ENCODE results near the gene TXLNB. TPM values are rescaled to one million over a fixed set of nuclear protein-coding genes. Genes with fewer than 3 reads are reported as not detected.

TXLNB gene
- polyA plus RNA-seq, 2 of the 4 experiments (the other 2 are of a cell fraction), result not detected

DNA sequence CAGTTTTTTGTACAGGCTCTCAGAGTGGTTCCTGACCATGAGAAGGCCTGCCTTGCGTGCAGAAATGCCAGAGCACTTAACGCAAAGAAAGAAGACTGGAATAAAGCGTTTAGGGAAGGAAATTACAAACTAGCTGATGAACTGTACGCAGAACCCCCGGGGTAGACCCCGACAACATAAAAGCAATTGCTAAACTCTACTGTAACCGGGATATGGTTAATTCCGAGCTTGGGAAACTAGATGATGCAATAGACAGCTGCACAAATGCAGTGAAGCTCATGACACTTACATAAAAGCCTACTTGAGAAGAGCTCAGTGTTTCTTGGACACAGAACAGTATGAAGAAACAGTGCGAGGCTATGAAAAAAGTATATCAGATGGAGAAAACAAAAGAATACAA is 47.0 kb upstream of the TXLNB start (continued):
- TF ChIP-seq FOSL2 (IDR thresholded peaks at IDR 0.05), result no peak
- no peak for TF ChIP-seq FOSL2 (CRISPR knock-in tag; IDR thresholded peaks at IDR 0.05)

DNA sequence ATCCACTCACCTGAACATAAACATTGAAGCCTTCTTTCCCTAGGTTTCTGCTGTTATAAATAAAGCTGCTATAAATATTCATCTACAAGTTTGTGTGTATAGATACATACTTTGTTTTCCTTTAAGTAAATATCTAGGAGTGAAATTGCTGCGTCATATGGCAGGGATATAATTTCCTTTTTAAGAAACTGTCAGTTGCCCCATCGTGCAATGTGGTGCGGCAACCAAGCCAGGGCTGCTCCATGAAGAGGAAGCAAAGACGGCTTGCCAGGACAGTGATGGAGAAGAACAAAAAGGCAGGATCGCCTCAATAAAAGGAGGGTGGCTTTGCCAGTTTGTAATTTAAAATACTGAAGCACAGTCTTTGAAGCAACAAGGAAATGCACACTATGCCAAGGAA is 46.0 kb upstream of the TXLNB start:
- ATAC-seq (no peak), DNase-seq (ENCODE audit: low read depth in 1 of 2, low spot score in 1 of 2) (no peak), FAIRE-seq (no peak)
- ChIA-PET POLR2A (no interaction called here), CTCF (no interaction called here)
- WGBS (ENCODE audit: missing lambda C conversion rate), result 83% methylated on average over 5 of the region's 5 CpGs
- H3K27ac ChIP-seq, result no peak overlapping the region
- H3K9me3 ChIP-seq, result no peaks in the 10 kb centered on the region
- H3K4me1 ChIP-seq, result no peaks in the 10 kb centered on the region
- no peak overlapping the region for H3K4me3 ChIP-seq
- no peak for TF ChIP-seq ZSCAN20 (CRISPR knock-in tag; IDR thresholded peaks at IDR 0.05)
- no peak overlapping the region for H3K4me2 ChIP-seq

DNA sequence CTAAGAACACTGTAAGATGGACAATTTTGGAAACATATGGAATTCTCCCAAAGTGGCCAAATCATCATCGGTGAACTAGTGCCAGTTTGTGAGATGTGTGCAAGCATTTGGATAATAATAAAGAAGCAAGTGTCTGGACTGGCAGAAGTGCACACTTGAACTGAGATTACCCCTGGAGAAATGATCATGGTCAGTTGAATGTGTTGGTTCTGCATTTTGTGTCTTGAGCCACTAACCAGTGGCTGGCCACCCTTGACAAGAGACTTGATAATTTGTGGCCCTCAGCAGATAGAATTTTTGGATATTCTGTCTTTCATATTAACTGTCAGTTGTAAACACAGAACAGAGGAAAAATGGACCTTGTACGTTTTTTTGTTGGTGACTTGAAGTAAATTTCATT is 45.2 kb upstream of the TXLNB start:
- ChIA-PET POLR2A (no interaction called here), CTCF (no interaction called here)
- no peaks in the 10 kb centered on the region for H3K4me1 ChIP-seq
- no peak overlapping the region for H3K4me3 ChIP-seq
- FAIRE-seq, result no peak
- no peak for TF ChIP-seq TP53 (CRISPR knock-in tag; IDR thresholded peaks at IDR 0.05)
- TF ChIP-seq MAFK (IDR thresholded peaks at IDR 0.05; ENCODE audit: partially characterized antibody), result no peak
- no peak for TF ChIP-seq POLR2AphosphoS2 (conservative IDR thresholded peaks at IDR 0.05; ENCODE audit: low read length)
- TF ChIP-seq ZC3H11A (IDR thresholded peaks at IDR 0.05), result no peak
- no peak for TF ChIP-seq HOXB13 (CRISPR knock-in tag; IDR thresholded peaks at IDR 0.05; ENCODE audit: low read depth)
- TF ChIP-seq USF2 (IDR thresholded peaks at IDR 0.05), result no peak
- TF ChIP-seq RNF2 (IDR thresholded peaks at IDR 0.05; ENCODE audit: borderline replicate concordance, low read depth), result no peak
- TF ChIP-seq ZFP36 (IDR thresholded peaks at IDR 0.05; ENCODE audit: borderline replicate concordance, partially characterized antibody), result no peak
- H3K9me3 ChIP-seq, result no peaks in the 10 kb centered on the region
- H3K4me2 ChIP-seq, result no peak overlapping the region
- ATAC-seq, result no peak
- no peak for DNase-seq (ENCODE audit: low read depth in 1 of 2, low spot score in 1 of 2)
- no peak overlapping the region for H3K27ac ChIP-seq
- 59% methylated on average over 2 of the region's 2 CpGs for WGBS (ENCODE audit: missing lambda C conversion rate)

GRCh38 chr6:139336488-139336887 is 44.7 kb upstream of the TXLNB start:
- H3K27ac ChIP-seq, result no peak overlapping the region
- FAIRE-seq, result no peak
- TF ChIP-seq EHF (CRISPR knock-in tag; IDR thresholded peaks at IDR 0.05) (no peak), HOXB13 (CRISPR knock-in tag; IDR thresholded peaks at IDR 0.05; ENCODE audit: low read depth) (no peak), HDAC2 (IDR thresholded peaks at IDR 0.05) (no peak), KDM1A (IDR thresholded peaks at IDR 0.05; ENCODE audit: low read depth) (no peak), ESRRA (IDR thresholded peaks at IDR 0.05; ENCODE audit: borderline replicate concordance, low read length) (no peak), HMGXB4 (CRISPR knock-in tag; IDR thresholded peaks at IDR 0.05; ENCODE audit: borderline replicate concordance) (no peak), FOSL2 (IDR thresholded peaks at IDR 0.05) (no peak), FOSL2 (CRISPR knock-in tag; IDR thresholded peaks at IDR 0.05) (no peak), SMC3 (IDR thresholded peaks at IDR 0.05) (no peak), POLR2AphosphoS2 (conservative IDR thresholded peaks at IDR 0.05; ENCODE audit: low read length) (no peak), MYC (IDR thresholded peaks at IDR 0.05; ENCODE audit: borderline replicate concordance, low read length) (no peak), CEBPB (IDR thresholded peaks at IDR 0.05) (no peak), GATA3 (IDR thresholded peaks at IDR 0.05; ENCODE audit: borderline replicate concordance) (no peak), NPAS2 (CRISPR knock-in tag; IDR thresholded peaks at IDR 0.05; ENCODE audit: borderline replicate concordance) (no peak), EP300 (IDR thresholded peaks at IDR 0.05) (no peak), USF2 (IDR thresholded peaks at IDR 0.05) (no peak), TFCP2L1 (CRISPR knock-in tag; IDR thresholded peaks at IDR 0.05) (no peak), SREBF2 (IDR thresholded peaks at IDR 0.05) (no peak)
- TF ChIP-seq, protein P1, sequence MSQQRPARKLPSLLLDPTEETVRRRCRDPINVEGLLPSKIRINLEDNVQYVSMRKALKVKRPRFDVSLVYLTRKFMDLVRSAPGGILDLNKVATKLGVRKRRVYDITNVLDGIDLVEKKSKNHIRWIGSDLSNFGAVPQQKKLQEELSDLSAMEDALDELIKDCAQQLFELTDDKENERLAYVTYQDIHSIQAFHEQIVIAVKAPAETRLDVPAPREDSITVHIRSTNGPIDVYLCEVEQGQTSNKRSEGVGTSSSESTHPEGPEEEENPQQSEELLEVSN (IDR thresholded peaks at IDR 0.05; ENCODE audit: borderline replicate concordance, low read depth), result no peak
- TF ChIP-seq, protein P2, sequence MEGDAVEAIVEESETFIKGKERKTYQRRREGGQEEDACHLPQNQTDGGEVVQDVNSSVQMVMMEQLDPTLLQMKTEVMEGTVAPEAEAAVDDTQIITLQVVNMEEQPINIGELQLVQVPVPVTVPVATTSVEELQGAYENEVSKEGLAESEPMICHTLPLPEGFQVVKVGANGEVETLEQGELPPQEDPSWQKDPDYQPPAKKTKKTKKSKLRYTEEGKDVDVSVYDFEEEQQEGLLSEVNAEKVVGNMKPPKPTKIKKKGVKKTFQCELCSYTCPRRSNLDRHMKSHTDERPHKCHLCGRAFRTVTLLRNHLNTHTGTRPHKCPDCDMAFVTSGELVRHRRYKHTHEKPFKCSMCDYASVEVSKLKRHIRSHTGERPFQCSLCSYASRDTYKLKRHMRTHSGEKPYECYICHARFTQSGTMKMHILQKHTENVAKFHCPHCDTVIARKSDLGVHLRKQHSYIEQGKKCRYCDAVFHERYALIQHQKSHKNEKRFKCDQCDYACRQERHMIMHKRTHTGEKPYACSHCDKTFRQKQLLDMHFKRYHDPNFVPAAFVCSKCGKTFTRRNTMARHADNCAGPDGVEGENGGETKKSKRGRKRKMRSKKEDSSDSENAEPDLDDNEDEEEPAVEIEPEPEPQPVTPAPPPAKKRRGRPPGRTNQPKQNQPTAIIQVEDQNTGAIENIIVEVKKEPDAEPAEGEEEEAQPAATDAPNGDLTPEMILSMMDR (IDR thresholded peaks at IDR 0.05), result no peak
- TF ChIP-seq, protein P3, sequence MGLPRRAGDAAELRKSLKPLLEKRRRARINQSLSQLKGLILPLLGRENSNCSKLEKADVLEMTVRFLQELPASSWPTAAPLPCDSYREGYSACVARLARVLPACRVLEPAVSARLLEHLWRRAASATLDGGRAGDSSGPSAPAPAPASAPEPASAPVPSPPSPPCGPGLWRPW (IDR thresholded peaks at IDR 0.05), result no peak
- 57% methylated on average over 4 of the region's 4 CpGs for WGBS (ENCODE audit: missing lambda C conversion rate)
- H3K9me3 ChIP-seq, result no peaks in the 10 kb centered on the region
- H3K4me1 ChIP-seq, result no peaks in the 10 kb centered on the region
- CTCF ChIA-PET, result interaction anchor here (0.6 kb wide), 1 partner anchor 725 kb away, joined by 3 read pairs; no protein-coding TSS in a partner anchor
- no peak for DNase-seq (ENCODE audit: low read depth in 1 of 2, low spot score in 1 of 2)
- H3K4me3 ChIP-seq, result no peak overlapping the region
- ATAC-seq, result no peak
- no peak overlapping the region for H3K4me2 ChIP-seq
- POLR2A ChIA-PET, result no interaction called here

Measured in A549 (cell line).